NB4 (cell line): Measurements from ENCODE around the gene STK40.

ENCODE experiments used
- DNase-seq: peaks from one replicate; pipeline ENCODE4 v3.0.0; 2010; ENCODE audit warnings: low read depth
- H3K4me3 ChIP-seq: one replicate; pipeline ENCODE4 v1.5.1; 2011; ENCODE audit warnings: mild to moderate bottlenecking, low read depth, low read length, moderate library complexity
- MYC ChIP-seq: IDR thresholded peaks from 2 replicates; pipeline ENCODE4 v1.6.1; 2011; ENCODE audit warnings: low read depth, low read length
- POLR2A ChIP-seq: IDR thresholded peaks from 2 replicates; pipeline ENCODE4 v1.6.1; 2011; ENCODE audit warnings: mild to moderate bottlenecking; ENCODE audit not compliant: insufficient read length; ENCODE audit errors: extremely low read depth
- TF ChIP-seq, protein P1 (sequence below): IDR thresholded peaks from 2 replicates; pipeline ENCODE4 v1.6.1; 2011; ENCODE audit warnings: low read depth, low read length
- TF ChIP-seq, protein P2 (sequence below): IDR thresholded peaks from one replicate; pipeline ENCODE4 v1.5.1; 2012; ENCODE audit warnings: low read depth, low read length

The STK40 gene

DNA sequence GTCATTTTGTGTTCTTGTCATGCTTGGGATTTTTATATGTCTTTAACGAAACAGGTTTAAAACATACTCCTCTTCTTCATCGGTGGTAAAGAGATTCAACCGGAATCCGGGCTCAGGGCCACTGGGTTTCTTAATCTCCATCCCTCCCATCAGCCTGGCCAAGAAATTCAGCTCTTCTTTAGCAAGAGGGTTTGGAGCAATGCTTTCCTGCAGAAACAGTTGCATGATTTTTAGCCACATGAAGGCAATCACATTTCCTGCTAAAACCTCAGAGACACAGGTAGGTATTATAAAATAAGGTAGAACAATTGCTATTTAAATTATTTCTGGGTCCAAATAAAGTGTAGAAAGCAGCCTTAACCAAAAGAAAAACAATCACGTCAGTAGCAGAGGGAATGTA, 34.7 kb upstream of the STK40 start:
- DNase-seq: no peak
- TF ChIP-seq POLR2A: no peak
- no peak for TF ChIP-seq MYC
- TF ChIP-seq, protein P1, sequence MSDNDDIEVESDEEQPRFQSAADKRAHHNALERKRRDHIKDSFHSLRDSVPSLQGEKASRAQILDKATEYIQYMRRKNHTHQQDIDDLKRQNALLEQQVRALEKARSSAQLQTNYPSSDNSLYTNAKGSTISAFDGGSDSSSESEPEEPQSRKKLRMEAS: no peak
- TF ChIP-seq, protein P2, sequence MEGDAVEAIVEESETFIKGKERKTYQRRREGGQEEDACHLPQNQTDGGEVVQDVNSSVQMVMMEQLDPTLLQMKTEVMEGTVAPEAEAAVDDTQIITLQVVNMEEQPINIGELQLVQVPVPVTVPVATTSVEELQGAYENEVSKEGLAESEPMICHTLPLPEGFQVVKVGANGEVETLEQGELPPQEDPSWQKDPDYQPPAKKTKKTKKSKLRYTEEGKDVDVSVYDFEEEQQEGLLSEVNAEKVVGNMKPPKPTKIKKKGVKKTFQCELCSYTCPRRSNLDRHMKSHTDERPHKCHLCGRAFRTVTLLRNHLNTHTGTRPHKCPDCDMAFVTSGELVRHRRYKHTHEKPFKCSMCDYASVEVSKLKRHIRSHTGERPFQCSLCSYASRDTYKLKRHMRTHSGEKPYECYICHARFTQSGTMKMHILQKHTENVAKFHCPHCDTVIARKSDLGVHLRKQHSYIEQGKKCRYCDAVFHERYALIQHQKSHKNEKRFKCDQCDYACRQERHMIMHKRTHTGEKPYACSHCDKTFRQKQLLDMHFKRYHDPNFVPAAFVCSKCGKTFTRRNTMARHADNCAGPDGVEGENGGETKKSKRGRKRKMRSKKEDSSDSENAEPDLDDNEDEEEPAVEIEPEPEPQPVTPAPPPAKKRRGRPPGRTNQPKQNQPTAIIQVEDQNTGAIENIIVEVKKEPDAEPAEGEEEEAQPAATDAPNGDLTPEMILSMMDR: no peak
- H3K4me3 ChIP-seq: no peak overlapping the region

DNA sequence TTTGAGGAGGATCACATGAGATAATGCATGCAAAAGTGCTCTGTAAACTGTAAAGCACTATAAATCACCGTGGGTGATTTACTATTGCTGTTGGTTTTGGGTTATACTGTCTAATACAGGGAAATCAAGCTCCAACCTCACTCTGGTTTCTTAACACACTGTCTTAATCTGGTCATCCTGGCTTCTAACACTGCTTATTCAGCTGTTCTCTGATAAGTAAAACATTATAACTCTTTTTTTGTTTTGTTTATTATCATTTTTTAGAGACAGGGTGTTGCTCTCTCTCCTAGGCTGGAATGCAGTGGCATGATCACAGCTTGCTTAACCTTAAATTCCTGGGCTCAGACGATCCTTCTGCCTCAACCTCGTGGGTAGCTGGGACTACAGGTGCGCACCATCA, 33.8 kb upstream of the STK40 start:
- TF ChIP-seq, protein P1: no peak
- TF ChIP-seq MYC: no peak
- TF ChIP-seq, protein P2: no peak
- TF ChIP-seq POLR2A: no peak
- H3K4me3 ChIP-seq: no peak overlapping the region
- no peak for DNase-seq

DNA sequence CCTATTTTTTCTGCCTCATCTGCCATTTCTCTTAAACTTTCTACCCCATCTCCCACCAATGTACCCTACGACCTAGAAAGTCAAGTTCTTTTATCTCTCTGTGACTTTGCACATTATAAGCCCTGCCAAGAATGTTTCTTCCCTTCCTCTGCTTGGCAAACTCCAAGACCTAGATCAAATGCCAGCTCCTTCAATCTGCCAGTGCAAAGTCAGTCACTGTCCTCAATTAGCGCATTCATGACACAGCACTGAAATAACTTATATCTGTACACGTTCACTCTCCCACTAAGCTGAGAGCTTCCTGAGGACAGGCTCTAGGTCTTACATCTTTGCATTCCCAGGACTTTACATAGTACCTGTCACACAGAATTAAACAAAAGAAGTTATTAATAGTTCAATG, 33.4 kb upstream of the STK40 start:
- H3K4me3 ChIP-seq: no peak overlapping the region
- no peak for DNase-seq
- TF ChIP-seq, protein P2: no peak
- TF ChIP-seq MYC: no peak
- TF ChIP-seq, protein P1: no peak
- TF ChIP-seq POLR2A: no peak

DNA sequence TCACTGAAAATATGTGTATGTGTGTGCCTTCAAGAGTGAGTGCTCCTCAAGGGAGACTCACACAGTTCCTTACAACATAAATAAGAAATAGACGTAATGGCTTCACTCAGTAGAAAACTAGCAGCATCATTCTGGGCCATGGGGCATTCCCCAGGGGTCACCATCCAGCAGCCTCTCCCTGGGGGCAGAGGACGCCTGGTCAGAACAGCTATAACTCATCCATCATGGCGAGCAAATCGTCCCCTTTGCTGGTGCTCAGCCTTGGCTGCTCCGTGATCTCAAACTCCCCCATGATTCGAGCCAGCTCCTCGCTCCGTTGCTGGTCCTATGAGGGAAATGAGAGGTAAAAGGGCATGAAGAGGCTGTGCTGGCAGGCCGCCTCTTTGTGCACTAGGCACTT, 32.2 kb upstream of the STK40 start:
- no peak for TF ChIP-seq MYC
- no peak for TF ChIP-seq POLR2A
- TF ChIP-seq, protein P2: no peak
- TF ChIP-seq, protein P1: no peak
- no peak overlapping the region for H3K4me3 ChIP-seq
- no peak for DNase-seq

DNA sequence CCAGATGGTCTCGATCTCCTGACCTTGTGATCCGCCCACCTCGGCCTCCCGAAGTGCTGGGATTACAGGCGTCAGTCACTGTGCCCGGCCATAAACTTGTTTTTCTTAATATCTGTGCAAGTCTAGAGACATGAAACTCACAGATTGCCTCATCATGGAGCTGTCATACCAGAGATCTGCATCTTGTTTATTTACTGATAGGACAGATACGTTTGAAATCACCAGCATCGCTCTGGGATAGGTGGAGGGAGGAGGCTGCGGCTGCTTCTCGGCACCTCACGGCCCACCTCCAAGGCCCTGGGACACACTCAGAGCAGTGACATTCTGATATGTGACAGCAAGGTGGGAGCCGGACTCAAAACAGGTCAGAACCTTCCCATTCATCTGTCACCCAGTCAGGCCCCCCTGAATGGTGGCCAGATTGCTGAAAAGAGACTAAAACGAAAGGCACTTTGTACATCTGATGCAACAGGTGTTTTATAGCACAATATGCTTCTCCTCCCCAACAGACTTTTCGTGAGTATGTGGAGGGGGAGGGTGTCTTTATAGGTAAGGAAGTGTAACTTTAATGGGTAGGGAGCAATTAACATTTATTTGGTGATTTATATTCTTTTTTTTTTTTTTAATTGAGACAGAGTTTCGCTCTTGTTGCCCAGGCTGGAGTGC, 30.1 kb upstream of the STK40 start:
- TF ChIP-seq MYC (no peak), POLR2A (no peak)
- TF ChIP-seq, protein P1: no peak
- TF ChIP-seq, protein P2: no peak
- DNase-seq: no peak
- H3K4me3 ChIP-seq: no peak overlapping the region

DNA sequence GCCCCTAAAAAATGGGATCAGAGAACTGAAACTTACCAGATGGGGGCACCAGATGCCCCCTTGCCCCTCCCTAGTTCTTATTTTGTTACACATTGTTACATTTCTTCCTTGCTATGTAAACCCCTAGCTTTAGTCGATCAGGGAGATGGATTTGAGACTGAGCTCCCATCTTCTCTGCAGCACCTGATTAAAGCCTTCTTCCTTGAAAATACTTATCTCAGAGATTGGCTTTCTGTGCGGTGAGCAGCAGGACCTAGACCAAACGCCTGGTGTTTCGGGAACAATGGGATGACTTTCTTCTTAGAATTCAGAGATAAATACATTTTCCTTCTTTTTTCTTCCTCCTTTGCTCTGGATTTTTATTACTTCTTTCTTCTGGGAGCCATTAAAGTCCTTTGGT, 28.7 kb upstream of the STK40 start:
- H3K4me3 ChIP-seq: no peak overlapping the region
- TF ChIP-seq, protein P1: no peak
- TF ChIP-seq, protein P2: no peak
- no peak for TF ChIP-seq POLR2A
- DNase-seq: no peak
